Kidney epithelial cell (primary cell): Measurements from ENCODE around the gene PPP1R8. TPM values are rescaled to one million over a fixed set of nuclear protein-coding genes. Genes with fewer than 3 reads are reported as not detected.

Source experiments
- DNase-seq: peaks from one replicate; pipeline ENCODE4 v3.0.0-alpha.2; 2010; ENCODE audit warnings: low read depth
- H3K27me3 ChIP-seq: 2 replicates; pipeline ENCODE4 v1.6.0; 2011; ENCODE audit warnings: low read length; ENCODE audit not compliant: control insufficient read depth, insufficient read depth
- H3K36me3 ChIP-seq: 2 replicates; pipeline ENCODE4 v1.5.1; 2011; ENCODE audit warnings: low read length; ENCODE audit not compliant: control insufficient read depth, insufficient read depth
- H3K4me3 ChIP-seq: 2 replicates; pipeline ENCODE4 v1.5.1; 2011; ENCODE audit warnings: low read depth, mild to moderate bottlenecking, control low read depth, low read length
- CTCF ChIP-seq: IDR thresholded peaks from 2 replicates; pipeline ENCODE4 v1.5.1; 2011; ENCODE audit warnings: mild to moderate bottlenecking, moderate library complexity, low read length, control low read depth, inconsistent platforms; ENCODE audit not compliant: insufficient read depth, poor library complexity, severe bottlenecking
- total RNA-seq: library from RNA; depleted of rRNA; stranded (reverse); fragments of >200 nt; gene quantifications from 2 replicates; pipeline ENCODE4 v1.2.3, GENCODE V29; 2015

The PPP1R8 gene
- total RNA-seq: 46.1 and 53.1 TPM in 2 replicates

GRCh38 chr1:27830621-27831440 is at the start of gene PPP1R8:
TSS of gene PPP1R8 (plus strand) at chr1:27830782. CDS start at chr1:27830836, 54 bp downstream.
- peak within 1 kb of the TSS; percentile 98 for H3K4me3 ChIP-seq
- TF ChIP-seq CTCF: no peak
- no peaks in the 10 kb centered on the region for H3K27me3 ChIP-seq
- no peaks in the 10 kb centered on the region for H3K36me3 ChIP-seq
- DNase-seq: peak; percentile 90

GRCh38 chr1:27782950-27783349 is 47.6 kb upstream of the PPP1R8 start:
- no peak for DNase-seq
- no peak overlapping the region for H3K4me3 ChIP-seq
- no peak for TF ChIP-seq CTCF
- H3K36me3 ChIP-seq: no peaks in the 10 kb centered on the region
- no peaks in the 10 kb centered on the region for H3K27me3 ChIP-seq

- Histone ChIP-seq H3K4me3 (no peak overlapping the region), H3K27me3 (no peaks in the 10 kb centered on the region), H3K36me3 (no peaks in the 10 kb centered on the region)
- TF ChIP-seq CTCF: no peak
- DNase-seq: no peak
Observed at GRCh38 chr1:27784700-27785099, 45.9 kb upstream of the PPP1R8 start.

GRCh38 chr1:27785781-27786455 is 44.7 kb upstream of the PPP1R8 start:
- no peak for DNase-seq
- H3K36me3 ChIP-seq: no peaks in the 10 kb centered on the region
- H3K4me3 ChIP-seq: no peak overlapping the region
- no peaks in the 10 kb centered on the region for H3K27me3 ChIP-seq
- TF ChIP-seq CTCF: no peak

GRCh38 chr1:27787895-27788294 is 42.7 kb upstream of the PPP1R8 start:
- no peaks in the 10 kb centered on the region for H3K27me3 ChIP-seq
- H3K36me3 ChIP-seq: no peaks in the 10 kb centered on the region
- DNase-seq: no peak
- no peak for TF ChIP-seq CTCF
- no peak overlapping the region for H3K4me3 ChIP-seq
